Calu3 (cell line): Measurements from ENCODE around the gene DOCK8. TPM values are rescaled to one million over a fixed set of nuclear protein-coding genes. Genes with fewer than 3 reads are reported as not detected.

ENCODE experiments used
- BruUV-seq: library from RNA; stranded (reverse); fragments of 400-500 nt; replicated peaks from 2 replicates; lab custom pipeline; 2021; lab: Mats Ljungman, UMichigan
- CTCF ChIA-PET: fragments of 300-600 bp; sonication (Branson Sonifier 250); formaldehyde crosslinking; loops from one replicate; lab custom pipeline; 2022; ENCODE audit warnings: antibody characterized with exemption; lab: Charles Lee
- DNase-seq: peaks from one replicate; pipeline ENCODE4 v3.0.0; 2022
- H3K27ac Mint-ChIP-seq: one replicate; pipeline ENCODE4 v1.8.0; 2022; ENCODE audit warnings: mixed read lengths; ENCODE audit not compliant: unreplicated experiment
- H3K27me3 Mint-ChIP-seq: one replicate; pipeline ENCODE4 v1.8.0; 2022; ENCODE audit warnings: mixed read lengths; ENCODE audit not compliant: unreplicated experiment
- H3K36me3 Mint-ChIP-seq: one replicate; pipeline ENCODE4 v1.8.0; 2022; ENCODE audit warnings: mild to moderate bottlenecking, moderate library complexity, mixed read lengths; ENCODE audit not compliant: insufficient read depth, unreplicated experiment
- H3K4me1 Mint-ChIP-seq: one replicate; pipeline ENCODE4 v1.8.0; 2022; ENCODE audit warnings: mild to moderate bottlenecking, low read depth, mixed read lengths; ENCODE audit not compliant: unreplicated experiment
- H3K4me3 Mint-ChIP-seq: one replicate; pipeline ENCODE4 v1.8.0; 2022; ENCODE audit warnings: mild to moderate bottlenecking, low read depth, moderate library complexity, mixed read lengths; ENCODE audit not compliant: unreplicated experiment
- H3K9me3 Mint-ChIP-seq: one replicate; pipeline ENCODE4 v1.8.0; 2022; ENCODE audit warnings: low read depth, mixed read lengths; ENCODE audit not compliant: unreplicated experiment
- CTCF ChIP-seq: fragments of 200-600 bp; IDR thresholded peaks from one replicate; pipeline ENCODE4 v1.8.0; 2022; ENCODE audit warnings: antibody characterized with exemption; ENCODE audit not compliant: unreplicated experiment
- intact Hi-C: fragments of 100-400 bp; cut with micrococcal nuclease; formaldehyde crosslinking; loops from one replicate; pipeline ENCODE4 v1.10.0; 2022; ENCODE audit not compliant: unreplicated experiment
- total RNA-seq: library from RNA; stranded (reverse); gene quantifications from 2 replicates; pipeline ENCODE4 v1.2.3, GENCODE V29; 2022

DOCK8 gene
- total RNA-seq, 1 experiment from 2014 or later: 0.50 TPM

- Mint-ChIP-seq H3K27ac (no peak overlapping the region), H3K4me3 (no peak overlapping the region), H3K36me3 (no peaks in the 10 kb centered on the region), H3K9me3 (no peaks in the 10 kb centered on the region), H3K27me3 (peaks cover 15% of the 10 kb centered on the region), H3K4me1 (no peaks in the 10 kb centered on the region)
- CTCF ChIA-PET: no interaction called here
- intact Hi-C loops: no loop called here
- DNase-seq: no peak
- no peak for TF ChIP-seq CTCF
- BruUV-seq: no TSS peak
These were observed 159.1 kb downstream of the DOCK8 start for GRCh38 chr9:373759-374206.

DNA sequence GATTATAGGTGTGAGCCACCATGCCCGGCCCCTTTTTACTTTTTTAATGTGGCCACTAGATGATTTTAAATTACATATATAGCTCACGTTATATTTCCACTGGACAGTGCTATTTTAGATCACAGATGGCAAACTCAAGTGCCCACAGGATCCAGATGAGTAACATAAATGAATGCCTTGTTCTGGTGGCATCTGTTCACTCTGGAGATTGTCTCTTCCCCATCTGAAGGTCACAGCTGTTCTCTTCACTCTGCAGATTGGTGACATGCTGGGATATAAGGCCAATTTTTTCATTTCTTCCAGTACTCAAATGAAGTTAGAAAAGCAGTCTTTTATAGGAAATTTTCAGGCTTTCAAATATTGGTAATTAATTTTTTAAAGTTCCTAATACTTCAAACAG, 160.1 kb downstream of the DOCK8 start:
- Mint-ChIP-seq H3K27me3 (peaks cover 21% of the 10 kb centered on the region), H3K27ac (no peak overlapping the region), H3K4me3 (no peak overlapping the region), H3K4me1 (no peaks in the 10 kb centered on the region), H3K9me3 (no peaks in the 10 kb centered on the region), H3K36me3 (no peaks in the 10 kb centered on the region)
- no peak for DNase-seq
- CTCF ChIA-PET: interaction anchor here (0.7 kb wide), 1 partner anchor 501 kb away, joined by 3 read pairs; no protein-coding TSS in a partner anchor
- TF ChIP-seq CTCF: no peak
- intact Hi-C loops: no loop called here
- no TSS peak for BruUV-seq

DNA sequence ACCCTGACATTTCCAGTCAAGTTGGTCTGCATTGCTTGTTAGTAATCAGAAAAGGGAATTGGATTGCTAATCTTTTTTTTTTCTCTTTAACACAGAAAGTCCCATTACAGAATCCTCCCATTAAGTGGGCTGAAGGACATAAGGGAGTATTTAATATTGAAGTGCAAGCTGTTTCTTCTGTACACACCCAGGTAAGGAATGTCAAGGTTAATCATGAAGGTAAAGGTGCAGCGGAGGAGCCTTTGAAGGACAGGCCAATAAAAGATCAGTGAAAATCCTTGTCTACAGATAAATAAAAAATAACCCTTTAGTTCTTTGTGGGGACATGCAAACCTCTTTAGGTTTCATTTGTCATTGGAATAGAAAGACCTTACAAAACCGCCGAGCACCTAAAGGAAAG, 161.4 kb downstream of the DOCK8 start:
- CTCF ChIA-PET: no interaction called here
- Mint-ChIP-seq H3K27me3 (peaks cover 21% of the 10 kb centered on the region), H3K4me3 (no peak overlapping the region), H3K36me3 (no peaks in the 10 kb centered on the region), H3K27ac (no peak overlapping the region), H3K4me1 (no peaks in the 10 kb centered on the region), H3K9me3 (no peaks in the 10 kb centered on the region)
- BruUV-seq: no TSS peak
- intact Hi-C loops: no loop called here
- no peak for DNase-seq
- no peak for TF ChIP-seq CTCF

- no peak overlapping the region for H3K4me3 Mint-ChIP-seq
- H3K27ac Mint-ChIP-seq: no peak overlapping the region
- CTCF ChIA-PET: no interaction called here
- no peak for DNase-seq
- intact Hi-C loops: no loop called here
- no TSS peak for BruUV-seq
- H3K4me1 Mint-ChIP-seq: no peaks in the 10 kb centered on the region
- no peak for TF ChIP-seq CTCF
- H3K36me3 Mint-ChIP-seq: no peaks in the 10 kb centered on the region
- peaks cover 21% of the 10 kb centered on the region for H3K27me3 Mint-ChIP-seq
- H3K9me3 Mint-ChIP-seq: no peaks in the 10 kb centered on the region
These were observed 163.6 kb downstream of the DOCK8 start for GRCh38 chr9:378263-378662.
